Daoy (cell line): Measurements from ENCODE around the gene KIAA1328. TPM values are rescaled to one million over a fixed set of nuclear protein-coding genes. Genes with fewer than 3 reads are reported as not detected.

ENCODE experiments used
- DNase-seq: peaks from one replicate; pipeline ENCODE4 v3.0.0-alpha.2; 2015; ENCODE audit warnings: low read depth
- total RNA-seq: library from RNA; depleted of rRNA; stranded (reverse); fragments of >200 nt; shearing (Covaris generic); gene quantifications from 2 replicates; pipeline ENCODE4 v1.2.3, GENCODE V29; 2014

KIAA1328 gene
- total RNA-seq, 1 experiment from 2014 or later = 4.6 TPM

- no peak for DNase-seq
Observed at GRCh38 chr18:37218022-37218590, 389.2 kb downstream of the KIAA1328 start.

DNA sequence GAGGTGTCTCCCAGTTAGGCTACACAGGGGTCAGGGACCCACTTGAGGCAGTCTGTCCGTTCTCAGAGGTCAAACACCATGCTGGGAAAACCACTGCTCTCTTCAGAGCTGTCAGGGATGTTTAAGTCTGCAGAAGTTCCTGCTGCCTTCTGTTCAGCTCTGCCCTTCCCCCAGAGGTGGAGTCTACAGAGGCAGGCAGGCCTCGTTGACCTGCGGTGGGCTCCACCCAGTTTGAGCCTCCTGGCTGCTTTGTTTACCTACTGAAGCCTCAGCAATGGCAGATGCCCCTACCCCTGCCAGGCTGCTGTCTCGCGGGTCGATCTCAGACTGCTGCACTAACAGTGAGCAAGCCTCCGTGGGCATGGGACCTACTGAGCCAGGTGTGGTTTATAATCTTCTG, 390.3 kb downstream of the KIAA1328 start:
- no peak for DNase-seq

GRCh38 chr18:37222354-37222998, 393.5 kb downstream of the KIAA1328 start:
- no peak for DNase-seq

GRCh38 chr18:37222999-37223378, 394.1 kb downstream of the KIAA1328 start:
- DNase-seq = no peak

- no peak for DNase-seq
Observed at GRCh38 chr18:37225279-37225678, 396.4 kb downstream of the KIAA1328 start.

- no peak for DNase-seq
Observed at GRCh38 chr18:37230768-37231167, 401.8 kb downstream of the KIAA1328 start.

DNA sequence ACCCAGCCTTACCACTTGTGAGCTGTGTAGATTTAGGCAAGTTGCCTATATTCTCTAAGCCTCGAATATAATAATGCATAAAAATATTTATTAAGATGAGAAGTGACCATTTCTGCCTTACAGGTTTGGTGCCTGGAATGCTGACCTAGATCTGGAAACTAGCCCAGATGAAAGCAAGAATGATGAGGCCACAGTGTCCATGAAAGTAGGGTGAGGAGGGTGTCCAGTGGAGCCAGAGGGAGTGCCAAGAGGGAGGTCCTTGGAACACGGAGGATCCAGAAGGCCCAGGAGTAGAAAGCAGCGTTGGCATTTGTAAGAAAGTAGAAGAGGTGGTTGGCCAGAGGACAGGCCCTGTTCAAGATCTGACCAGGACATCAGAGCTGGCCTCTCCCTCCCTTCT, 402.3 kb downstream of the KIAA1328 start:
- no peak for DNase-seq

DNA sequence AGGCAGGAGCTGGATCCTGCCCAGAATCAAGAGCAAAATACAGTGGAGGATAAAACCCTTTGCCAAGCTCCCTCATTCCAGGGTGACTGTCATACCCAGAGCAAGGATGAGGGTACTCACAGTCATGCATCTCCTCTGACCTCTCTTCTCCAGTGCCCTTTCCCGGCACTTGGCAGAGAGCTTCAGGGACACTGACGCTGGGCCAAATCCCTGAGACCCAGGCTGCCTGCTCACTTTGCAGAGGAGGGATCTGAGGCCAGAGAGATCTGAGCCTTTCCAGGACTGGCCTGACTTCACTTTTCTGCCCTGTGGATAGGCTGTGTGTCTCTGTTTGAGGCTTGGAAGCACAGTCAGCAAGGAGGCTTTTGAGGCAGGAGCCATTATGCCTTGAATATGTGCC, 406.7 kb downstream of the KIAA1328 start:
- no peak for DNase-seq

GRCh38 chr18:37238282-37239108, 409.6 kb downstream of the KIAA1328 start:
- no peak for DNase-seq

DNA sequence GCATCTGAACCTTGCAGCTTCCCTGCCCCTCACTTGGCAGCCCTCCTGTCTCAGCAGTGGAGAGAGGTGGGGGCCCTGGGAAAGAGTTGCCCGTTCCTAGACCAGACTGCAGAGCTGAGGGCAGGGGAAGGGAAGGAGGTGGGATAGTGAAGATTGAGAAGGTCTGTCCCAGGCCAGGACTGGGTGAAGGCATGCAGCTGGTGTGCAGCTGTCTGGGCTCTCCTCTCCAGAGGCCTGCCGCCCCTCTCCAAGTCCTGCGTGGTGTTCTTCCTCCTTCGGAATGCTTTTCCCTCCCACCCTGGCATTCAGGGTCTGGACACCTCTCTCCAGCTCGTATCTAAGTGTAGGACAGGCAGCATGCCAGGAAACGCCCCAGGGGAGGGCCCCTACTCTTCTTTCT, 413.2 kb downstream of the KIAA1328 start:
- DNase-seq = no peak

DNA sequence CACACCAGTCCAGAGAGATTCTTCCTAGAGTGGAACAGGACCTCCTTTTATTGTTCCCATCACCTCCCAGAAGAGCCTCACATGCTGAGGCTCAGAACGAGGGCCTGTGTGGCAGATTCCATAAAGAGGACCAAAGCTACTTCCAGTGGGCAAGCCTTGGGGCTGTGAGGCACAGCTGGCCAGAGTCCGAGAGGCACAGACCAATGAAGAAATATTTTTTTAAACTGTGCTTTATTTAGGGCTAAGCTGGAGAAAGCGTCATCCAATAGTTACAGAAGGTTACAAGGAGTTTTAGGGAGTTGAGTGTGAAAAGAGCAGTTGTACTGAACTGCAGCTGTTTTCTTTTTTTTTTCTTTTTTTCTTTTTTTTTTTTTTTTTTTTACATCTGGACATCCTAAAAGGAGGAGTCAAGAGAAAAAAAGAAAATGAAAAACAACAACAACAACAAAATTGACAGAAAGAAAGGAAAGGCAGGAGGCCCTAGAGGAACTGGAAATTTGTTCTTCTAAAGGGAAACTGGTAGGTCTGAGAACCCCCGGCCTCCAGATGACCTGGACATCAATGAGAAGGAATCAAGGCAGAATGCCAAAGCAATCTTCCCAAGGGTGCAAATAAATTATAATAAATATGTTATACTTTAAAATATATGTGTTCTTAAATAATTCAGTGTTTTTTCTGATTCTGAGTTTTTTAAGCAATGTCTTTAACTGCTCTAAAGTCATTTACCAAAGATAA, 414.1 kb downstream of the KIAA1328 start:
- DNase-seq = no peak

- DNase-seq = no peak
Observed at GRCh38 chr18:37243741-37244140, 414.8 kb downstream of the KIAA1328 start.

DNA sequence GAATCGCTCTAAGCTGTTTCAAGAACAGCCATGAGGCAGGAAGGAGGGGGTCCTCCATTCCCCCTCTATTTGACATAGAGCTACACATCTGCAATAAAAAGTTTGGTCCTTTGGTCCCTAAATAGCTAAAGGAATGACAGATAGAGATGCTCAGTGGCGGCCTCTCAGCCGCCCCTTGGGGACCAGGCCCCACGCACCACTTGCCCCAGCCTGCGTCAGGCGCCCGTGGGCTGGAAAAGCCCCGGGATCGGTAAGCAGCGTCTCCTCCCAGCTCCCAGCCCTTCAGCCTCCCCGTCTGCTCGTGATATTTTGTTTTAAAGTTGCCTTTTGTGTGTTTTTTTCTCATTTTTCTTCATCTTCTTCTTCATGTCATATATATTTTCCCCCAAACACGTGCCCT, 415.7 kb downstream of the KIAA1328 start:
- no peak for DNase-seq

DNA sequence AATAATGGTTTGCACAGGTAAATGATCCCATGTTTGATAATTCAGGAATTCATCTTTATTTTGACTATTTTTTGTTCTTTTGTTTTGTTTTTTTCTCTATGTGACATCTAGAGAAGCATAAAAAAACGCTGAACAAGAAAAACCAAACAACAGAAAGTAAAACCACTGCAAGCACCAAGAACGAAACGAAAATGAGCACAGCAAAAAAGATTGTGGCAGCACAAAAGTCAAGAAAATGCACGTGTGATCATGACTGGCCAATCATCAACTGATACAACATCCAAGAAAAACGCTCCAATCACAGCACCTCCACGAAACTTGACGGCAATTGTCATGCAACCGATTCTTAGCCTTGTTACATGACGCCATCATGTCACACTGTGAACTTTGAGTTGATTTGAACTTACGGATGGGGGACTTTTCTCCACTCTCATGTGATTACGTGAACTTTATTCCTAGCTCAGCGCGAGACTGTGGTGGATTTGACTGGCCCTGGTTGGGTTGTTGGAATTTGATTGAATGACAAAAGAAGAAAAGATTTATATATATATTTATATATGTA, 417.9 kb downstream of the KIAA1328 start:
- no peak for DNase-seq

DNA sequence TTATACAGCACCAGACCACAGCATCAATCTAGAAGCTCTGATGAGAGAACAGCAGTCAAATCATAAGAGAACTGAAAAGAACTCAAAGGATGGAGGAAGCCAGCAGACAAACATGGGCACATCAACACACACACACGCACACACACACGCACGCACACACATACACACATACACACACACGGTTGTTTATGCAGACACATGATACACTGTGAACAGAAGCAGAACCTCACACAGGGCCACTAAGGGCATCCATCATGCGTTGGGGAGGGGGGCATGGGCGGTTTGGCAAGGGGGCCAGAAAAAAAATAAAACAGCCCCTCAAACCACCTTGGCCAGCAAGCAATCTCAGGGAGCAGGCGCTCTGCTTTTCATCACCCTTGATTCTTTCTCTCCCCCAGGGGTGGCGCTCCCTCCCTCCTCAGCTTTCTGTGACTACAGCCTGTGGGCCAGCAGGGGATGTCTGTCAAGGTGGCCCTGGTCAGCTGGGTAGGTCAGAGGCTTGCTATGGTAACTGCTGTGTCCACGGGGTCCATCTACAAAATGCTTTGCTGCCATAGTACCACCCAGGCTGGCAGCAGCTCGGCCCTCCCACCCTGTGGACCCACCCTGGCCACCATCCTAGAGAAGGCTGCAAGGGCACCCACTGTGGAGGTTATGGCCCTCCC, 418.7 kb downstream of the KIAA1328 start:
- no peak for DNase-seq

DNA sequence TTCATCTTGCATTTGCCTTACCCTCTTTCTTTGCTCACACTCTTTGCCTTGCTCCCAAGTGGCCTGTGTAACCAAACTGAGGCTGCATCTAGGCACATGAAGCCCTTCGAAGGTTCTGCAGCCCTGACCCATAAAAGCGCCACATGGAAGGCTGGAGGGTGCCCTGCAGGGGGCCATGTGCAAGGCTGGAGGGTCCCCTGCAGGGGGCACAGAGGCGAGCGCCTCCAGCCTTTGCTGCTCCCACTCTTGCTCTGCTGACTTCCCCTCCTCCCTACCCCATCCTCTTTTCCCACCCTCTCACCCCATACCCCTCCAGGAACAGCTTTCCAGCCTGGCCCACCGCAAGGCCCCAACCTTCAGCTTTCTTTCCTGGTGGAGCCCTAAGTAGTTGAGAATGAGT, 419.4 kb downstream of the KIAA1328 start:
- no peak for DNase-seq

- DNase-seq = no peak
Observed at GRCh38 chr18:37249171-37249886, 420.4 kb downstream of the KIAA1328 start.

DNA sequence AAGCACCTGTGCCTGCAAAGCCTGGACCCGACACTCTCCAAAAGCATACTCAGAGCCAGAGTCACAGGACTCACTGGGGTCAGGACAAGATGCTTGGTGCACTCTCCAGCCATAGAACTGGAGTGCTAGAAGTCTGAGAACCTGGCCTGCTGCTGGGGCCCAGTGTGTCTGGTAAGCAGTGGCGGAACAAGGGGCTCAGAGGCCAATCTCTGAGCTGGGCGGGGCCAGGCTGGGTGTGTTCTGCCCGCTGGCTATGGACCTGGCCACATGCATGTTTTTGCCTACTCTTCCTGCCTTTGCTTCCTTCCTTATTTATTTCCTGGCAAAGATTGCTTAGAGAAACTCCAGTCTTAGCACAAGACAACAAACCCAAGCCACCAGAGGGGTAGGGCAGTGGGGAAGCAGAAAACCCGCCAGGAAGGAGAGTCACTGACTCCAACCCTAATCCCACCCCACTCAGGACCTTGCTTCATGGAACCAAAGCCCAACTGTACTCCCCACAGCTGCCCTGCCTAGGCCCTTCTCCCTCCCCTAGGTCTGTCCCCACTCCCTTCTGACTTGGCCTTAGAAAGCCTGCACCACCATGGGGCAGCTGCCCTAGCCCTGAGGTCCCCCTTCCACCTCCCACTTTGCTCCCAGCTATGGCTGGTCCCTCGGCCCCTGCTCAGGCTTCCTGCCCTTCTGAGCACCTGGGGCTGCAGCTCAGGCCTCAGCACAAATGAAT, 421.1 kb downstream of the KIAA1328 start:
- no peak for DNase-seq

DNA sequence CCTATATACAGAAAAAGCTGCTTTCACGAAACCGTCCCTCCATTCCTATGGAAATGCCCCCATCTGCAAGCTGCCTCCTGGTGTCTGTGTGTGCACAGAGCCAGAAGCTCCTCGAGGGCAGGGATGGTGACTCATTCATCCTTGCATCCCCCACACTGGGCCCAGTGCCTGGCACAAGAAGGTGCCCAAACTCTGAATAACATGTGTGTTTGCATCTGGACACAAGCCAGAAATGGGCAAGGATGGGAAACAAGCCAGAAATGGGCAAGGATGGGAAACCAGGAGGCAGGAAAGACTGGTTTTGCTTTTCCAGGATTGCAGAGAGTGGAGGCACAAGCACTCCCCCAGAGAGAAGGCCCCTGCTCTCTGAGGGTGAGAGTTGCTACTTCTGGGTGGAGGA, 422.8 kb downstream of the KIAA1328 start:
- peak; percentile 23 for DNase-seq

GRCh38 chr18:37252342-37252741, 423.4 kb downstream of the KIAA1328 start:
- DNase-seq = no peak
